CD8-positive, alpha-beta memory T cell (primary cell): ENCODE results near the gene SLC28A2. TPM values are rescaled to one million over a fixed set of nuclear protein-coding genes. Genes with fewer than 3 reads are reported as not detected.
"Not testable (repeated sequence)": the region's sequence is repeated elsewhere in the genome, so short reads cannot be mapped to it uniquely, and the experiment has no call there.

Experiments
- CTCF ChIA-PET: fragments of 350-600 bp; sonication (Branson Sonifier 250); formaldehyde crosslinking; loops from one replicate; lab custom pipeline; 2021; ENCODE audit warnings: antibody characterized with exemption; lab: Charles Lee
- POLR2A ChIA-PET: fragments of 350-600 bp; sonication (Branson Sonifier 250); formaldehyde crosslinking; loops from one replicate; lab custom pipeline; 2021; ENCODE audit warnings: antibody characterized with exemption; lab: Charles Lee
- DNase-seq, 5 donors: peaks; one replicate each; pipeline versions ENCODE4 v3.0.0 to v3.0.0-alpha.2; 2020 to 2022; ENCODE audit warnings: mixed read lengths in 1 of 5
- H3K27ac ChIP-seq: one replicate; pipeline ENCODE4 v1.7.0; 2013; ENCODE audit warnings: low read depth, mild to moderate bottlenecking, low read length, moderate library complexity
- H3K27me3 ChIP-seq: 2 replicates; pipeline ENCODE4 v1.7.0; 2013; ENCODE audit warnings: low read length, mild to moderate bottlenecking; ENCODE audit not compliant: insufficient read depth, poor library complexity, severe bottlenecking
- H3K36me3 ChIP-seq: 2 replicates; pipeline ENCODE4 v1.7.0; 2013; ENCODE audit warnings: mild to moderate bottlenecking, low read length, moderate library complexity; ENCODE audit not compliant: insufficient read depth
- H3K4me1 ChIP-seq: 2 replicates; pipeline ENCODE4 v1.7.0; 2013; ENCODE audit warnings: mild to moderate bottlenecking, low read length, moderate library complexity; ENCODE audit not compliant: insufficient read depth
- H3K4me3 ChIP-seq: 2 replicates; pipeline ENCODE4 v1.7.0; 2013; ENCODE audit warnings: mild to moderate bottlenecking, low read length
- H3K9me3 ChIP-seq: 2 replicates; pipeline ENCODE4 v1.7.0; 2013; ENCODE audit warnings: mild to moderate bottlenecking, low read length
- H3K27ac Mint-ChIP-seq, 8 donors: one replicate each; pipeline ENCODE4 v1.8.0; 2020 to 2021; ENCODE audit warnings: mixed read lengths in 8 of 8, mild to moderate bottlenecking in 6 of 8, inconsistent platforms in 3 of 8, moderate library complexity in 3 of 8
- H3K27me3 Mint-ChIP-seq, 2 donors: one replicate each; pipeline ENCODE4 v1.8.0; 2020 to 2021; ENCODE audit warnings: mixed read lengths in 2 of 2, mild to moderate bottlenecking in 1 of 2, moderate library complexity in 1 of 2
- H3K36me3 Mint-ChIP-seq, 3 donors: one replicate each; pipeline ENCODE4 v1.8.0; 2020 to 2021; ENCODE audit warnings: mixed read lengths in 3 of 3, inconsistent platforms in 1 of 3, mild to moderate bottlenecking in 1 of 3
- H3K4me1 Mint-ChIP-seq, 3 donors: one replicate each; pipeline ENCODE4 v1.8.0; 2020 to 2021; ENCODE audit warnings: mixed read lengths in 3 of 3, inconsistent platforms in 1 of 3, mild to moderate bottlenecking in 1 of 3
- H3K4me3 Mint-ChIP-seq, 7 donors: one replicate each; pipeline ENCODE4 v1.8.0; 2020 to 2021; ENCODE audit warnings: mixed read lengths in 7 of 7, mild to moderate bottlenecking in 6 of 7, moderate library complexity in 4 of 7, inconsistent platforms in 2 of 7
- H3K9me3 Mint-ChIP-seq, 5 donors: one replicate each; pipeline ENCODE4 v1.8.0; 2020 to 2022; ENCODE audit warnings: mixed read lengths in 5 of 5, mild to moderate bottlenecking in 3 of 5, moderate library complexity in 2 of 5, inconsistent platforms in 1 of 5
- polyA plus RNA-seq: library from polyadenylated mRNA; unstranded; fragments of 300-500 nt; fragmentation: Illumina TruSeq; gene quantifications from one replicate; pipeline ENCODE4 v1.2.3, GENCODE V29; 2021
- total RNA-seq, 2 experiments: library from RNA; stranded (reverse); gene quantifications; one replicate each; pipeline ENCODE4 v1.2.3, GENCODE V29; 2021

Gene SLC28A2
- total and polyA plus RNA-seq, 3 experiments from 2014 or later, result not detected

GRCh38 chr15:45242289-45242688 lies 9.7 kb upstream of the SLC28A2 start:
- Histone ChIP-seq H3K27ac (no peak overlapping the region), H3K4me1 (no peaks in the 10 kb centered on the region), H3K36me3 (no peaks in the 10 kb centered on the region), H3K4me3 (no peak overlapping the region), H3K9me3 (peaks cover 21% of the 10 kb centered on the region), H3K27me3 (no peaks in the 10 kb centered on the region)
- H3K27me3 Mint-ChIP-seq, result peaks cover 6 to 12% of the 10 kb centered on the region in 2 donors
- peaks cover 64 to 85% (median 79%) of the 10 kb centered on the region in 5 donors for H3K9me3 Mint-ChIP-seq
- no peak overlapping the region for H3K27ac Mint-ChIP-seq
- CTCF ChIA-PET, result no interaction called here
- H3K4me3 Mint-ChIP-seq, result no peak overlapping the region
- POLR2A ChIA-PET, result interaction anchor here (1.0 kb wide), 1 partner anchor 41 kb away, joined by 4 read pairs; no protein-coding TSS in a partner anchor
- no peaks in the 10 kb centered on the region for H3K4me1 Mint-ChIP-seq
- no peak for DNase-seq
- peaks cover 1 to 50% (median 13%) of the 10 kb centered on the region in 3 donors for H3K36me3 Mint-ChIP-seq

GRCh38 chr15:45249125-45249780 lies 2.8 kb upstream of the SLC28A2 start:
- POLR2A ChIA-PET, result no interaction called here
- no peaks in the 10 kb centered on the region for H3K27me3 ChIP-seq

GRCh38 chr15:45253330-45253729 lies 1.3 kb downstream of the SLC28A2 start:
- POLR2A ChIA-PET, result no interaction called here
- CTCF ChIA-PET, result interaction anchor here (1.1 kb wide), 1 partner anchor 42 kb away, joined by 4 read pairs; no protein-coding TSS in a partner anchor
- DNase-seq, result no peak
- Histone ChIP-seq H3K4me1 (no peaks in the 10 kb centered on the region), H3K36me3 (no peaks in the 10 kb centered on the region), H3K27ac (no peak overlapping the region), H3K27me3 (no peaks in the 10 kb centered on the region), H3K4me3 (no peak overlapping the region), H3K9me3 (no peaks in the 10 kb centered on the region)
- peaks cover 0 to 8% (median 4%) of the 10 kb centered on the region in 5 donors for H3K9me3 Mint-ChIP-seq
- no peak overlapping the region for H3K4me3 Mint-ChIP-seq
- H3K27ac Mint-ChIP-seq, result no peak overlapping the region
- no peaks in the 10 kb centered on the region for H3K4me1 Mint-ChIP-seq
- peaks cover 0 to 2% of the 10 kb centered on the region in 2 donors for H3K27me3 Mint-ChIP-seq
- peaks cover 2 to 25% (median 5%) of the 10 kb centered on the region in 3 donors for H3K36me3 Mint-ChIP-seq

More at GRCh38 chr15:45249125-45249780, 2.8 kb upstream of the SLC28A2 start:
- Mint-ChIP-seq H3K27me3 (peaks cover 2 to 4% of the 10 kb centered on the region in 2 donors), H3K36me3 (peaks cover 3 to 46% (median 9%) of the 10 kb centered on the region in 3 donors), H3K9me3 (peaks cover 14 to 35% (median 26%) of the 10 kb centered on the region in 5 donors), H3K4me3 (no peak overlapping the region), H3K4me1 (no peaks in the 10 kb centered on the region), H3K27ac (no peak overlapping the region)
- Histone ChIP-seq H3K4me1 (no peaks in the 10 kb centered on the region), H3K27ac (no peak overlapping the region), H3K4me3 (no peak overlapping the region), H3K9me3 (no peaks in the 10 kb centered on the region), H3K36me3 (no peaks in the 10 kb centered on the region)
- CTCF ChIA-PET, result interaction anchor here (1.2 kb wide), 1 partner anchor 14 kb away, joined by 3 read pairs; no protein-coding TSS in a partner anchor
- no peak for DNase-seq

- no peaks in the 10 kb centered on the region for H3K36me3 ChIP-seq
- Mint-ChIP-seq H3K4me3 (no peak overlapping the region), H3K27ac (no peak overlapping the region), H3K36me3 (peaks cover 2 to 14% (median 5%) of the 10 kb centered on the region in 3 donors), H3K4me1 (no peaks in the 10 kb centered on the region), H3K9me3 (peaks cover 0 to 3% (median 0%) of the 10 kb centered on the region in 5 donors), H3K27me3 (no peaks in the 10 kb centered on the region)
- no peak for DNase-seq
- ChIA-PET CTCF (interaction anchor here (1.1 kb wide), 1 partner anchor 41 kb away, joined by 4 read pairs; no protein-coding TSS in a partner anchor), POLR2A (no interaction called here)
- no peak overlapping the region for H3K4me3 ChIP-seq
- H3K27me3 ChIP-seq, result no peaks in the 10 kb centered on the region
- H3K4me1 ChIP-seq, result no peaks in the 10 kb centered on the region
- no peak overlapping the region for H3K27ac ChIP-seq
- H3K9me3 ChIP-seq, result no peaks in the 10 kb centered on the region
These were observed 2.4 kb downstream of the SLC28A2 start for GRCh38 chr15:45254405-45254804.

- H3K27me3 Mint-ChIP-seq, H3K9me3 ChIP-seq, H3K9me3 Mint-ChIP-seq, H3K4me3 Mint-ChIP-seq, H3K27me3 ChIP-seq, CTCF ChIA-PET, POLR2A ChIA-PET, H3K4me1 ChIP-seq, H3K4me3 ChIP-seq, H3K27ac Mint-ChIP-seq, H3K4me1 Mint-ChIP-seq, DNase-seq, H3K27ac ChIP-seq, H3K36me3 ChIP-seq: not testable (repeated sequence)
- H3K36me3 Mint-ChIP-seq, result peaks cover 2 to 14% (median 5%) of the 10 kb centered on the region in 3 donors
These were observed 2.8 kb downstream of the SLC28A2 start for GRCh38 chr15:45254824-45255223.

- H3K36me3 ChIP-seq, result no peaks in the 10 kb centered on the region
- no peaks in the 10 kb centered on the region for H3K4me1 ChIP-seq
- H3K4me3 ChIP-seq, result no peak overlapping the region
- POLR2A ChIA-PET, result no interaction called here
- no peak for DNase-seq
- no peaks in the 10 kb centered on the region for H3K4me1 Mint-ChIP-seq
- no peak overlapping the region for H3K27ac ChIP-seq
- peaks cover 0 to 3% (median 0%) of the 10 kb centered on the region in 5 donors for H3K9me3 Mint-ChIP-seq
- H3K36me3 Mint-ChIP-seq, result peaks cover 0 to 4% (median 0%) of the 10 kb centered on the region in 3 donors
- CTCF ChIA-PET, result no interaction called here
- H3K27me3 Mint-ChIP-seq, result peaks cover 0 to 9% of the 10 kb centered on the region in 2 donors
- H3K4me3 Mint-ChIP-seq, result no peak overlapping the region
- H3K27ac Mint-ChIP-seq, result no peak overlapping the region
- H3K27me3 ChIP-seq, result no peaks in the 10 kb centered on the region
- no peaks in the 10 kb centered on the region for H3K9me3 ChIP-seq
These were observed 7.8 kb downstream of the SLC28A2 start for GRCh38 chr15:45259796-45260195.

- Mint-ChIP-seq H3K27me3 (peaks cover 0 to 11% of the 10 kb centered on the region in 2 donors), H3K4me3 (no peak overlapping the region), H3K4me1 (no peaks in the 10 kb centered on the region), H3K36me3 (peaks cover 0 to 4% (median 0%) of the 10 kb centered on the region in 3 donors), H3K9me3 (peaks cover 0 to 3% (median 0%) of the 10 kb centered on the region in 5 donors), H3K27ac (no peak overlapping the region)
- Histone ChIP-seq H3K9me3 (no peaks in the 10 kb centered on the region), H3K27ac (no peak overlapping the region), H3K27me3 (no peaks in the 10 kb centered on the region), H3K4me3 (no peak overlapping the region), H3K4me1 (no peaks in the 10 kb centered on the region), H3K36me3 (no peaks in the 10 kb centered on the region)
- no peak for DNase-seq
- ChIA-PET POLR2A (no interaction called here), CTCF (interaction anchor here (1.1 kb wide), 1 partner anchor 17 kb away, joined by 3 read pairs; no protein-coding TSS in a partner anchor)
These were observed 10.9 kb downstream of the SLC28A2 start for GRCh38 chr15:45262906-45263461.

- no peak overlapping the region for H3K27ac Mint-ChIP-seq
- no peak overlapping the region for H3K4me3 ChIP-seq
- CTCF ChIA-PET, result no interaction called here
These were observed 11.8 kb downstream of the SLC28A2 start for GRCh38 chr15:45263854-45264253.

More at GRCh38 chr15:45263854-45264253, 11.8 kb downstream of the SLC28A2 start:
- no peaks in the 10 kb centered on the region for H3K9me3 ChIP-seq
- H3K4me3 Mint-ChIP-seq, result no peak overlapping the region
- no peak for DNase-seq
- POLR2A ChIA-PET, result no interaction called here
- no peaks in the 10 kb centered on the region for H3K27me3 ChIP-seq
- no peaks in the 10 kb centered on the region for H3K36me3 ChIP-seq
- peaks cover 0 to 11% of the 10 kb centered on the region in 2 donors for H3K27me3 Mint-ChIP-seq
- no peak overlapping the region for H3K27ac ChIP-seq
- no peaks in the 10 kb centered on the region for H3K9me3 Mint-ChIP-seq
- H3K36me3 Mint-ChIP-seq, result peaks cover 0 to 4% (median 0%) of the 10 kb centered on the region in 3 donors
- no peaks in the 10 kb centered on the region for H3K4me1 Mint-ChIP-seq
- H3K4me1 ChIP-seq, result no peaks in the 10 kb centered on the region
